A673 (cell line): ENCODE results near the gene SDK1. TPM values are rescaled to one million over a fixed set of nuclear protein-coding genes. Genes with fewer than 3 reads are reported as not detected.

Experiments
- BruUV-seq: library from RNA; stranded (reverse); fragments of 400-500 nt; replicated peaks from 2 replicates; lab custom pipeline; 2021; lab: Mats Ljungman, UMichigan
- CTCF ChIA-PET: fragments of 300-600 bp; sonication (Branson Sonifier 250); formaldehyde crosslinking; loops from one replicate; lab custom pipeline; 2022; ENCODE audit warnings: antibody characterized with exemption; lab: Charles Lee
- POLR2A ChIA-PET: fragments of 300-600 bp; sonication (Branson Sonifier 250); formaldehyde crosslinking; loops from one replicate; lab custom pipeline; 2022; ENCODE audit warnings: antibody characterized with exemption; ENCODE audit not compliant: low non-redundant PET; lab: Charles Lee
- DNase-seq: peaks from one replicate; pipeline ENCODE4 v3.0.0-alpha.2; 2015; ENCODE audit warnings: low spot score
- H3K27ac ChIP-seq: fragments of 200-600 bp; sonication (generic); 2 replicates; pipeline ENCODE4 v1.5.1; 2016; ENCODE audit warnings: mixed run types, low read depth, mild to moderate bottlenecking, mixed read lengths, antibody characterized with exemption, low read length; ENCODE audit not compliant: poor library complexity, severe bottlenecking
- H3K27me3 ChIP-seq: fragments of 200-600 bp; sonication (generic); replicated peaks from 2 replicates; pipeline ENCODE4 v1.6.1; 2017; ENCODE audit warnings: mixed run types, low read depth, mild to moderate bottlenecking, mixed read lengths, antibody characterized with exemption, low read length; ENCODE audit not compliant: insufficient read depth, poor library complexity
- H3K36me3 ChIP-seq: fragments of 200-600 bp; sonication (generic); 2 replicates; pipeline ENCODE4 v1.6.1; 2016; ENCODE audit warnings: mixed run types, mild to moderate bottlenecking, mixed read lengths, antibody characterized with exemption, low read length; ENCODE audit not compliant: insufficient read depth, poor library complexity, severe bottlenecking
- H3K4me1 ChIP-seq: fragments of 200-600 bp; sonication (generic); 2 replicates; pipeline ENCODE4 v1.6.1; 2017; ENCODE audit warnings: mixed run types, mild to moderate bottlenecking, mixed read lengths, antibody characterized with exemption, low read length; ENCODE audit not compliant: insufficient read depth, poor library complexity, severe bottlenecking
- H3K4me3 ChIP-seq: fragments of 200-600 bp; sonication (generic); 2 replicates; pipeline ENCODE4 v1.5.1; 2016; ENCODE audit warnings: low read depth, mixed run types, mild to moderate bottlenecking, mixed read lengths, low read length; ENCODE audit not compliant: poor library complexity, severe bottlenecking
- H3K9me3 ChIP-seq: fragments of 200-600 bp; sonication (generic); 2 replicates; pipeline ENCODE4 v1.6.1; 2016; ENCODE audit warnings: mixed run types, low read depth, mild to moderate bottlenecking, mixed read lengths, antibody characterized with exemption, low read length; ENCODE audit not compliant: poor library complexity, severe bottlenecking
- CTCF ChIP-seq: fragments of 300-800, 200-600 bp; sonication (generic); conservative IDR thresholded peaks from 2 replicates; pipeline ENCODE4 v1.5.1; 2017; ENCODE audit warnings: low read depth, mild to moderate bottlenecking, antibody characterized with exemption, low read length, moderate library complexity, mixed read lengths
- EZH2 ChIP-seq: fragments of 200-600 bp; sonication (generic); IDR thresholded peaks from 2 replicates; pipeline ENCODE4 v1.6.1; 2017; ENCODE audit warnings: borderline replicate concordance, low read depth, mild to moderate bottlenecking, mixed read lengths, antibody characterized with exemption, low read length; ENCODE audit not compliant: poor library complexity, severe bottlenecking
- intact Hi-C: fragments of 100-400 bp; cut with micrococcal nuclease; formaldehyde crosslinking; loops from one replicate; pipeline ENCODE4 v1.10.0; 2022; ENCODE audit not compliant: unreplicated experiment
- total RNA-seq: library from RNA; stranded (reverse); gene quantifications from 2 replicates; pipeline ENCODE4 v1.2.3, GENCODE V29; 2021

Gene SDK1
- total RNA-seq, 1 experiment from 2014 or later, result 14.7 TPM

DNA sequence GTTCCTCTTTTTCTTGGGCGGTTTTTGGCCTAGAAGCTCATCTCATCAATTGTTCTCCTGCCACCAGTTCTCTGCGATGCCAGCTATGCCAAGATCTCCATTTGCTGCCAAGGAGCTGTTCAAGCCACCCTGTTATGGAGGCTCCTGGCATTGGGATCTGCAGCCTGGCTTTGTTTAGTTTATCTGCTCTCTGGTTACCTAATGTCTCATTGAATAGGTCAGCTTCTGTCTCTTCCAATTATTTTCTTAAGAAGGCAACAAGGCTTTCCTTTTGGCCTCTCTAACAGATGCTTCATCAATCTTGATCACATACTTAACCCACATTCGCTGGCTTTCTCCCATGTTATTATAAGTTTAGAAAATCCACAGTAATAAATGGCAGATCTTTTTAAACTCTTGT is 20.6 kb upstream of the SDK1 start:
- H3K27me3 ChIP-seq, result peaks cover 11% of the 10 kb centered on the region
- intact Hi-C loops, result no loop called here
- TF ChIP-seq EZH2, result no peak
- no peak for TF ChIP-seq CTCF
- no peak overlapping the region for H3K4me3 ChIP-seq
- ChIA-PET CTCF (no interaction called here), POLR2A (no interaction called here)
- BruUV-seq, result no TSS peak
- no peak overlapping the region for H3K27ac ChIP-seq
- no peak for DNase-seq
- no peaks in the 10 kb centered on the region for H3K9me3 ChIP-seq
- H3K4me1 ChIP-seq, result no peaks in the 10 kb centered on the region
- H3K36me3 ChIP-seq, result no peaks in the 10 kb centered on the region

DNA sequence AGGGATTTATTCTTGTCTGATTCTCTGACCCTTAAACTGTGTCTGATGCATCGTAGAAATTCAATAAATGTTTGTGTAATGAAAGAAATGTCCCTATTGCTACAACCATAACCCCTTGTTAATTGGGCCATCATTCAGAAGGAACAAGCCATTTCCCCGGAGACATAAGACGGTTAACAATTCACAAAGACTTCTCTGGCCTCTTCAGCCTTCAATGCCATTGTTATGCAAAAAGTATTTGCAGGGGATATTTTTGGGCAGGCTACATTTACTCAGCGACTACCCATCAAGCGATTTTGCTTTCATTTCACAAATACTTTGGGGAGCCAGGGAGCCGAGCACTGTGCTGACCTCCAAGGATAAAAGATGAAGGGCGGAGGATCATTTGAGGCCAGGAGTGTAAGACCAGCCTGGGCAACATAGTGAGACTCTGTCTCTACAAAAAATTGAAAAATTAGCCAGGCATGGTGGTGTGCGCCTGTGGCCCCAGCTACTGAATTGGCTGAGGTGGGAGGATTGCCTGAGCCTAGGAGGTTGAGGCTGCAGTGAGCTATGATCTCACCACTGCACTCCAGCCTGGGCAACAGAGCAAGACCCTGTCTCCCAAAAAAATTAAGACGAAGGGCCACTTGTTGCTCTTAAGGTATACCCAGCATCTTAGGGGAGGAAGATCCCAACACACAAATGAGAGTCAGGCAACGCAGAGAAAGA is 20.0 kb upstream of the SDK1 start:
- Histone ChIP-seq H3K9me3 (no peaks in the 10 kb centered on the region), H3K27me3 (peaks cover 11% of the 10 kb centered on the region), H3K27ac (no peak overlapping the region), H3K4me1 (no peaks in the 10 kb centered on the region), H3K4me3 (no peak overlapping the region), H3K36me3 (no peaks in the 10 kb centered on the region)
- intact Hi-C loops, result no loop called here
- BruUV-seq, result no TSS peak
- DNase-seq, result no peak
- ChIA-PET CTCF (no interaction called here), POLR2A (no interaction called here)
- no peak for TF ChIP-seq CTCF
- TF ChIP-seq EZH2, result no peak

DNA sequence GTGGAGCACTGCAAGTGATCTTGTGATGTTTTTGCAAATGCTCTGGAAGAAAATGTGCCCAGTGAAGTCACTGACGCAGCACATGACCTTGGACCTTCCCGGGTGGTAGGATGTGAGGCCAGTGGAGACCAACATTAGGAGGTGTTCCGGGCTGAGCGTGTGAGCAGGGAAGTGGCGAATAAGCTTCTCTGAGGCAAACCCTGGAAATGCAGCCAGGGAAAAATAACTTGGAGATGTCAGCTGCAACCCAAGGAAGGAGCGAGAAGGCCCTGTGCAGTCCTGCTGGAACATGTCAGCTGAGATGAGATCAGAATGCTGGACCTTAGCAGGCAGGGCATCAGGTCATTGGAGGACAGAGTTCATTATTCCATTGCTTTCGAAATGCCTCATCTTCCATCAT is 18.6 kb upstream of the SDK1 start:
- ChIA-PET POLR2A (no interaction called here), CTCF (no interaction called here)
- Histone ChIP-seq H3K4me3 (no peak overlapping the region), H3K27ac (no peak overlapping the region), H3K36me3 (no peaks in the 10 kb centered on the region), H3K9me3 (no peaks in the 10 kb centered on the region), H3K27me3 (peaks cover 11% of the 10 kb centered on the region), H3K4me1 (no peaks in the 10 kb centered on the region)
- intact Hi-C loops, result no loop called here
- no peak for DNase-seq
- TF ChIP-seq CTCF, result no peak
- TF ChIP-seq EZH2, result no peak
- no TSS peak for BruUV-seq
